T-helper 17 cell (primary cell): ENCODE results near the gene SIX3. TPM values are rescaled to one million over a fixed set of nuclear protein-coding genes. Genes with fewer than 3 reads are reported as not detected.

Source experiments
- ATAC-seq: fragments of 150-1000 bp; cut with Tn5 transposase; 2 replicates; pipeline ENCODE4 v1.10.0; 2021; ENCODE audit warnings: mild to moderate bottlenecking, moderate library complexity
- DNase-seq, 3 donors: peaks; one replicate each; pipeline versions ENCODE4 v3.0.0 to v3.0.0-alpha.2; 2020 to 2021
- H3K9me3 ChIP-seq: one replicate; pipeline ENCODE4 v1.7.0; 2013; ENCODE audit warnings: low read length, mild to moderate bottlenecking; ENCODE audit not compliant: control insufficient read depth, poor library complexity, severe bottlenecking
- H3K27ac Mint-ChIP-seq: one replicate; pipeline ENCODE4 v1.8.0; 2022; ENCODE audit warnings: mild to moderate bottlenecking, moderate library complexity, mixed read lengths
- H3K27me3 Mint-ChIP-seq: one replicate; pipeline ENCODE4 v1.8.0; 2022; ENCODE audit warnings: mixed read lengths
- H3K36me3 Mint-ChIP-seq: one replicate; pipeline ENCODE4 v1.8.0; 2022; ENCODE audit warnings: low read depth, mixed read lengths
- H3K4me1 Mint-ChIP-seq: one replicate; pipeline ENCODE4 v1.8.0; 2022; ENCODE audit warnings: mild to moderate bottlenecking, mixed read lengths
- H3K4me3 Mint-ChIP-seq: one replicate; pipeline ENCODE4 v1.8.0; 2022; ENCODE audit warnings: mild to moderate bottlenecking, moderate library complexity, mixed read lengths
- total RNA-seq, 4 donors: library from RNA in 2 of 4; stranded (reverse) in 2 of 4; gene quantifications; one replicate each; pipeline ENCODE4 v1.2.3 and lab custom pipeline; 2022 to 2026

The SIX3 gene
- total RNA-seq, 2 donors from 2014 or later = not detected

GRCh38 chr2:44925561-44926136 is 15.9 kb upstream of the SIX3 start:
- H3K36me3 Mint-ChIP-seq = no peaks in the 10 kb centered on the region
- DNase-seq (no peak), ATAC-seq (no peak)
- no peak overlapping the region for H3K27ac Mint-ChIP-seq
- H3K4me3 Mint-ChIP-seq = no peak overlapping the region
- H3K4me1 Mint-ChIP-seq = peaks cover 3% of the 10 kb centered on the region
- no peaks in the 10 kb centered on the region for H3K9me3 ChIP-seq
- peaks cover 79% of the 10 kb centered on the region for H3K27me3 Mint-ChIP-seq

- Mint-ChIP-seq H3K27ac (no peak overlapping the region), H3K27me3 (peaks cover 79% of the 10 kb centered on the region), H3K4me1 (peaks cover 3% of the 10 kb centered on the region), H3K36me3 (no peaks in the 10 kb centered on the region), H3K4me3 (no peak overlapping the region)
- no peak for DNase-seq
- no peaks in the 10 kb centered on the region for H3K9me3 ChIP-seq
- no peak for ATAC-seq
Measured at GRCh38 chr2:44926957-44927356, 14.5 kb upstream of the SIX3 start.

- no peaks in the 10 kb centered on the region for H3K9me3 ChIP-seq
- no peaks in the 10 kb centered on the region for H3K36me3 Mint-ChIP-seq
- no peak for ATAC-seq
- peaks cover 6% of the 10 kb centered on the region for H3K4me1 Mint-ChIP-seq
- no peak overlapping the region for H3K4me3 Mint-ChIP-seq
- DNase-seq = no peak
- no peak overlapping the region for H3K27ac Mint-ChIP-seq
- H3K27me3 Mint-ChIP-seq = peaks cover 80% of the 10 kb centered on the region
Measured at GRCh38 chr2:44927985-44928482, 13.5 kb upstream of the SIX3 start.

GRCh38 chr2:44928483-44929158 is 12.9 kb upstream of the SIX3 start:
- Mint-ChIP-seq H3K27me3 (peaks cover 80% of the 10 kb centered on the region), H3K36me3 (peaks cover 1% of the 10 kb centered on the region), H3K27ac (no peak overlapping the region), H3K4me3 (no peak overlapping the region), H3K4me1 (peaks cover 6% of the 10 kb centered on the region)
- ATAC-seq (no peak), DNase-seq (no peak)
- no peaks in the 10 kb centered on the region for H3K9me3 ChIP-seq

- peaks cover 80% of the 10 kb centered on the region for H3K27me3 Mint-ChIP-seq
- no peak for DNase-seq
- peaks cover 3% of the 10 kb centered on the region for H3K36me3 Mint-ChIP-seq
- H3K4me1 Mint-ChIP-seq = peaks cover 6% of the 10 kb centered on the region
- no peak for ATAC-seq
- no peak overlapping the region for H3K27ac Mint-ChIP-seq
- H3K9me3 ChIP-seq = no peaks in the 10 kb centered on the region
- no peak overlapping the region for H3K4me3 Mint-ChIP-seq
Measured at GRCh38 chr2:44929159-44929734, 12.3 kb upstream of the SIX3 start.

- Mint-ChIP-seq H3K36me3 (peaks cover 3% of the 10 kb centered on the region), H3K4me1 (peaks cover 6% of the 10 kb centered on the region), H3K27me3 (peaks cover 80% of the 10 kb centered on the region), H3K4me3 (peak overlapping the region; percentile 61), H3K27ac (no peak overlapping the region)
- no peaks in the 10 kb centered on the region for H3K9me3 ChIP-seq
- no peak for DNase-seq
- ATAC-seq = no peak
Measured at GRCh38 chr2:44929735-44930273, 11.7 kb upstream of the SIX3 start.

GRCh38 chr2:44930274-44931197 is 11.0 kb upstream of the SIX3 start:
- H3K9me3 ChIP-seq = no peaks in the 10 kb centered on the region
- H3K4me1 Mint-ChIP-seq = peaks cover 6% of the 10 kb centered on the region
- peaks cover 79% of the 10 kb centered on the region for H3K27me3 Mint-ChIP-seq
- DNase-seq (no peak), ATAC-seq (no peak)
- H3K4me3 Mint-ChIP-seq = peak overlapping the region; percentile 61
- H3K27ac Mint-ChIP-seq = no peak overlapping the region
- peaks cover 3% of the 10 kb centered on the region for H3K36me3 Mint-ChIP-seq

GRCh38 chr2:44931198-44931780 is 10.2 kb upstream of the SIX3 start:
- H3K27me3 Mint-ChIP-seq = peaks cover 75% of the 10 kb centered on the region
- H3K36me3 Mint-ChIP-seq = peaks cover 6% of the 10 kb centered on the region
- ATAC-seq = no peak
- H3K27ac Mint-ChIP-seq = no peak overlapping the region
- peak overlapping the region; percentile 28 for H3K4me3 Mint-ChIP-seq
- no peaks in the 10 kb centered on the region for H3K9me3 ChIP-seq
- H3K4me1 Mint-ChIP-seq = peaks cover 6% of the 10 kb centered on the region
- DNase-seq = no peak

- no peak for DNase-seq
- no peaks in the 10 kb centered on the region for H3K9me3 ChIP-seq
- Mint-ChIP-seq H3K27ac (no peak overlapping the region), H3K4me3 (no peak overlapping the region), H3K27me3 (peaks cover 77% of the 10 kb centered on the region), H3K4me1 (peaks cover 6% of the 10 kb centered on the region), H3K36me3 (peaks cover 6% of the 10 kb centered on the region)
- no peak for ATAC-seq
Measured at GRCh38 chr2:44932079-44932478, 9.4 kb upstream of the SIX3 start.

- Mint-ChIP-seq H3K4me1 (peaks cover 6% of the 10 kb centered on the region), H3K4me3 (no peak overlapping the region), H3K27me3 (peaks cover 74% of the 10 kb centered on the region), H3K27ac (no peak overlapping the region), H3K36me3 (peaks cover 6% of the 10 kb centered on the region)
- ATAC-seq (no peak), DNase-seq (no peak)
- no peaks in the 10 kb centered on the region for H3K9me3 ChIP-seq
Measured at GRCh38 chr2:44932564-44933392, 8.7 kb upstream of the SIX3 start.

- no peaks in the 10 kb centered on the region for H3K9me3 ChIP-seq
- Mint-ChIP-seq H3K27ac (no peak overlapping the region), H3K36me3 (peaks cover 6% of the 10 kb centered on the region), H3K4me3 (no peak overlapping the region), H3K27me3 (peaks cover 78% of the 10 kb centered on the region), H3K4me1 (peaks cover 6% of the 10 kb centered on the region)
- ATAC-seq = no peak
- DNase-seq = no peak
Measured at GRCh38 chr2:44933434-44933951, 8.0 kb upstream of the SIX3 start.
